HCT116 (cell line): ENCODE measurements around the gene CCER1.

Experiments used
- CTCF ChIP-seq, 3 experiments: fragments of 200-600 bp in 1 of 3; sonication (generic) in 1 of 3; IDR thresholded peaks in 2 of 3; conservative IDR thresholded peaks in 1 of 3; 2 replicates each; pipeline ENCODE4 v1.5.1; 2012 to 2017; ENCODE audit warnings: low read depth in 2 of 3, low read length in 2 of 3, antibody characterized with exemption in 1 of 3, borderline replicate concordance in 1 of 3, control low read depth in 1 of 3, mild to moderate bottlenecking in 1 of 3, mixed read lengths in 1 of 3, mixed run types in 1 of 3, moderate library complexity in 1 of 3; ENCODE audit not compliant: insufficient read depth in 1 of 3
- POLR2A ChIP-seq: IDR thresholded peaks from 2 replicates; pipeline ENCODE4 v1.7.0; 2011; ENCODE audit warnings: borderline replicate concordance; ENCODE audit not compliant: insufficient read depth, insufficient read length; ENCODE audit errors: extremely low read depth

GRCh38 chr12:90954921-90955320, at the start of gene CCER1:
- TF ChIP-seq POLR2A (no peak), CTCF (IDR thresholded peaks at IDR 0.05 in 2 of 3, conservative IDR thresholded peaks at IDR 0.05 in 1 of 3; ENCODE audit: borderline replicate concordance in 1 of 3, insufficient read depth in 1 of 3, low read depth in 2 of 3, low read length in 2 of 3) (no peak)
